ENCODE results near the gene DBF4.
A peak's percentile ranks its signal among the peaks of the same experiment; 100 is the strongest.
"Not testable (repeated sequence)": the region's sequence is repeated elsewhere in the genome, so short reads cannot be mapped to it uniquely, and the experiment has no call there.

DBF4 gene

GRCh38 chr7:87877366-87878040 lies 1.2 kb downstream of the DBF4 start:
- peak; percentile 26 for FAIRE-seq
- DNase-seq (ENCODE audit: extremely low spot score, insufficient read length, low read depth) = no peak

- DNase-seq (ENCODE audit: extremely low spot score, insufficient read length, low read depth) = no peak
- no peak for FAIRE-seq
Measured at GRCh38 chr7:87878208-87878735, 2.0 kb downstream of the DBF4 start.

GRCh38 chr7:87882151-87882937 lies 6.1 kb downstream of the DBF4 start:
- no peak for FAIRE-seq
- no peak for DNase-seq (ENCODE audit: extremely low spot score, insufficient read length, low read depth)

- DNase-seq (ENCODE audit: extremely low spot score, insufficient read length, low read depth) (no peak), FAIRE-seq (no peak)
Measured at GRCh38 chr7:87885018-87885417, 8.7 kb downstream of the DBF4 start.

- DNase-seq (ENCODE audit: extremely low spot score, insufficient read length, low read depth) = no peak
- FAIRE-seq = no peak
Measured at GRCh38 chr7:87886875-87887274, 10.6 kb downstream of the DBF4 start.

GRCh38 chr7:87895363-87895762 lies 19.1 kb downstream of the DBF4 start:
- FAIRE-seq = no peak
- no peak for DNase-seq (ENCODE audit: extremely low spot score, insufficient read length, low read depth)

- no peak for FAIRE-seq
- no peak for DNase-seq (ENCODE audit: extremely low spot score, insufficient read length, low read depth)
Measured at GRCh38 chr7:87899255-87899654, 23.0 kb downstream of the DBF4 start.

- not testable (repeated sequence) for DNase-seq (ENCODE audit: extremely low spot score, insufficient read length, low read depth); FAIRE-seq
Measured at GRCh38 chr7:87907136-87907906, 31.0 kb downstream of the DBF4 start.

GRCh38 chr7:87908814-87909213 lies 32.5 kb downstream of the DBF4 start:
- DNase-seq (ENCODE audit: extremely low spot score, insufficient read length, low read depth); FAIRE-seq: not testable (repeated sequence)

- FAIRE-seq (no peak), DNase-seq (ENCODE audit: extremely low spot score, insufficient read length, low read depth) (no peak)
Measured at GRCh38 chr7:87912121-87912520, 35.8 kb downstream of the DBF4 start.

GRCh38 chr7:87918740-87919139 lies 42.4 kb downstream of the DBF4 start:
- DNase-seq (ENCODE audit: extremely low spot score, insufficient read length, low read depth) (no peak), FAIRE-seq (no peak)

GRCh38 chr7:87919875-87920274 lies 43.6 kb downstream of the DBF4 start:
- FAIRE-seq (no peak), DNase-seq (ENCODE audit: extremely low spot score, insufficient read length, low read depth) (no peak)

- FAIRE-seq = no peak
Measured at GRCh38 chr7:87920578-87920977, 44.3 kb downstream of the DBF4 start.

GRCh38 chr7:87922759-87923395 lies 46.6 kb downstream of the DBF4 start:
- peak; percentile 5 for FAIRE-seq
- DNase-seq (ENCODE audit: extremely low spot score, insufficient read length, low read depth) = not testable (repeated sequence)

More at GRCh38 chr7:87920578-87920977, 44.3 kb downstream of the DBF4 start:
- DNase-seq (ENCODE audit: extremely low spot score, insufficient read length, low read depth) = no peak

GRCh38 chr7:87926581-87927461 lies 50.5 kb downstream of the DBF4 start:
- DNase-seq (ENCODE audit: extremely low spot score, insufficient read length, low read depth) (peak; percentile 11), FAIRE-seq (peak; percentile 99)

GRCh38 chr7:87933605-87933952 lies 57.3 kb downstream of the DBF4 start:
- FAIRE-seq = no peak
- no peak for DNase-seq (ENCODE audit: extremely low spot score, insufficient read length, low read depth)

- DNase-seq (ENCODE audit: extremely low spot score, insufficient read length, low read depth) = peak; percentile 79
- peak; percentile 97 for FAIRE-seq
Measured at GRCh38 chr7:87933953-87934698, 57.8 kb downstream of the DBF4 start, which contains the start of gene ADAM22. Gene ADAM22, plus strand, starts transcription at chr7:87934251. Its CDS starts 215 bp downstream, at chr7:87934466.

GRCh38 chr7:87934699-87935383 lies 58.5 kb downstream of the DBF4 start:
- DNase-seq (ENCODE audit: extremely low spot score, insufficient read length, low read depth) (no peak), FAIRE-seq (peak; percentile 24)

Data from GM18507 (cell line).